GM21390 (cell line): ENCODE results near the gene JADE2.
"Not testable (repeated sequence)": the region's sequence is repeated elsewhere in the genome, so short reads cannot be mapped to it uniquely, and the experiment has no call there.

Experiments
- ATAC-seq: cut with Tn5 transposase; IDR thresholded peaks from one replicate; pipeline ENCODE4 v1.9.1; 2021; ENCODE audit not compliant: unreplicated experiment

Gene JADE2

GRCh38 chr5:134550271-134551214, 25.1 kb downstream of the JADE2 start:
- no peak for ATAC-seq

DNA sequence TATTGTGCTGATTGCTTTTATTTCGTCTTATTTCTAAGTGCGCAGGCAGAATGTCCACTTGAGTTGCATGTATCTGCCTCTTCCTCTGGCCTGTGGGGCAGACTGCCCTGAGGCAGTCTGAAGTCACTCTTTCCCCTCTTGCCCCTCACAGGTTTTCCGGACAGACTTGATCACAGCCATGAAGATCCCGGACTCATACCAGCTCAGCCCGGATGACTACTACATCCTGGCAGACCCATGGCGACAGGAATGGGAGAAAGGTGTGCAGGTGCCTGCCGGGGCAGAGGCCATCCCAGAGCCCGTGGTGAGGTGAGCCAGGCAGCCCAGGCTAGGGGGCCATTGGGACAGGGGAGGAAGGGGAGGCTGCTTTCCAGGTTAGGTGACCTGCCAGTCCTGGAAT, 26.4 kb downstream of the JADE2 start:
- no peak for ATAC-seq

GRCh38 chr5:134552301-134552700, 26.8 kb downstream of the JADE2 start:
- no peak for ATAC-seq

DNA sequence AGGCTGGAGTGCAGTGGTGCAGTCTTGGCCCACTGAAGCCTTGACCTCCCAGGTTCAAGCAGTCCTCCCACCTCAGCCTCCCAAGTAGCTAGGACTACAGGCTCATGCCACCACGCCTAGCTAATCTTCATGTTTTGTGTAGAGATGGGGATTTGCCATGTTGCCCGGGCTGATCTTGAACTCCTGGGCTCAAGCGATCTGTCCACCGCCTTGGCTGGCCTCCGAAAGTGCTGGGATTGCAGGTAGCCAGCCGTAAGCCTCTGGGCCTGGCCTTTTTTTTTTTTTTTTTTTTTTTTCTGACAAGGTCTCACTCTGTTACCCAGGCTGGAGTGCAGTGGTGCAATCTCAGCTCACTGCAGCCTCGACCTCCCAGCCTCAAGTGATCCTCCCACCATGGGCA, 27.2 kb downstream of the JADE2 start:
- ATAC-seq, result not testable (repeated sequence)

- ATAC-seq, result no peak
Observed at GRCh38 chr5:134553821-134554267, 28.4 kb downstream of the JADE2 start.

GRCh38 chr5:134554319-134555222, 29.1 kb downstream of the JADE2 start:
- ATAC-seq, result peak; percentile 43

DNA sequence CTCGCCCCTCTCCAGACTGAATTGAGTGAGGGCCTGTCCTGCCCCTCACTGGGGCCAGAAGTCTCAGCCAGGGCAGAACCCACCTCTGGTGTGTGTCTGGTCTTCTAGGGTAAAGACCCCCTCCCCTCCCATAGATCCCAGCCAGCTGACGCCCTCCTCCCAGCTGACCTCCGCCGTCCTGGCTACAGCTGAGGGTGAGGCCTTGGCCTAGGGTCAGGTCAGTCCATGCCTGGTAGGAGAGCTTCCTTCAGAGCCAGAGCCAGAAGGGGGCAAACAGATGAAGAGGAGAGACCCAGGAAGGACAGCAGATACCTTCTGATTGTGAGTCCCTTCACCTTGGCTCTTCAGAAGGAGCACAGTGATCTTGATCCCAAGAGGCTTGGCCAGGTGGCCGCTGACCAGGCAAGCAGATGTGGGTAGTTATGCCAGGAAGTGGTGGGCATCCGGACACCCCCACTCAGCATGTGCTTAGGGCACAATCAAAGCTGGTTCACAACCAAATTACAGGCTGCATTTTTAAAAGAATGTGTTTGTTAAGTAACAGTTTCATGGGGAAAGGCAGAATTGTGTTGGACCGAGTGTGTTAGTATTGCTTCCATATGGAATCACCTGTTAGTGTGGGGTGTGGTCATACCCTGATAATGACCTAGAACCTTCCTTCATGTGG, 29.9 kb downstream of the JADE2 start:
- peak; percentile 2 for ATAC-seq

GRCh38 chr5:134555890-134556311, 30.4 kb downstream of the JADE2 start:
- ATAC-seq, result no peak

DNA sequence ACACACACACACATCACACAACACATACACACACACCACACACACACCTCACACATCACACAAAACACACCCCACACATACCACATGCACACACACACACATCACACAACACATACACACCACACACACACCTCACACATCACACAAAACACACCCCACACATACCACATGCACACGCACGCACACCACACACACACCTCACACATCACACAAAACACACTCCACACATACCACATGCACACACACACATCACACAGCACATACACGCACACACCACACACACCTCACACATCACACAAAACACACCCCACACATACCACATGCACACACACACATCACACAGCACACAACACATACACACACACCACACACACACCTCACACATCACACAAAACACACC, 31.1 kb downstream of the JADE2 start:
- ATAC-seq, result not testable (repeated sequence)

- ATAC-seq, result no peak
Observed at GRCh38 chr5:134556994-134557393, 31.5 kb downstream of the JADE2 start.

- ATAC-seq, result no peak
Observed at GRCh38 chr5:134559672-134560071, 34.2 kb downstream of the JADE2 start.

DNA sequence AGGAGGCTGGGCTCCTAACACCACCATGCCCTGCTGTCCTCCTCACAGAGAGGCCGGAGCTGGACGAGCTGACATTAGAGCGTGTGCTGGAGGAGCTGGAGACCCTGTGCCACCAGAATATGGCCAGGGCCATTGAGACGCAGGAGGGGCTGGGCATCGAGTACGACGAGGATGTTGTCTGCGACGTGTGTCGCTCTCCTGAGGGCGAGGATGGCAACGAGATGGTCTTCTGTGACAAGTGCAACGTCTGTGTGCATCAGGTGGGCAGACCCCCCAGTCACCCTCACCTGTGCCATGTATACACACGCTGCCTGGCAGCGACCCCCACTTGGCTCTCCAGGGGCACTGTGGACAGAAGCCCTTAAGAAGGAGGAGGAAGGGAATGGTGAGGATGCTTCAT, 35.2 kb downstream of the JADE2 start:
- ATAC-seq, result no peak

DNA sequence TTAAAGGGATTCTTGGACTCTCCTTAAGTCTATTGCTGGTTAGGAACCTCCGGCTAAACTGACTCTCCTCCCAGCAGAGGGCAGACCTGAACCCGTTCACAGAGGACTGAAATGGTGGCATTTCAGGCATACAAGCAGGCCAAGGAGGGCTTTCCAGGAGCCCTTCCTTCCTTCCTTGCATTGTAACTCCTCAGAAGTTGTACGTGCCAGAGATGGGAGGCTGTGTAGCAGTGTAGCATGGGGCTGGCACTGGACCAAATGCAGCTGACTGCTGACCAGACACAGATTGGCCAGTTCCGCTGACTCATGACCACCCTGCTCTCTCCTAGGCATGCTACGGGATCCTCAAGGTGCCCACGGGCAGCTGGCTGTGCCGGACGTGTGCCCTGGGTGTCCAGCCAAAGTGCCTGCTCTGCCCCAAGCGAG, 36.4 kb downstream of the JADE2 start:
- no peak for ATAC-seq

GRCh38 chr5:134563221-134563620, 37.8 kb downstream of the JADE2 start:
- ATAC-seq, result no peak

GRCh38 chr5:134563962-134564361, 38.5 kb downstream of the JADE2 start:
- ATAC-seq, result no peak

- ATAC-seq, result no peak
Observed at GRCh38 chr5:134564396-134564795, 38.9 kb downstream of the JADE2 start.

DNA sequence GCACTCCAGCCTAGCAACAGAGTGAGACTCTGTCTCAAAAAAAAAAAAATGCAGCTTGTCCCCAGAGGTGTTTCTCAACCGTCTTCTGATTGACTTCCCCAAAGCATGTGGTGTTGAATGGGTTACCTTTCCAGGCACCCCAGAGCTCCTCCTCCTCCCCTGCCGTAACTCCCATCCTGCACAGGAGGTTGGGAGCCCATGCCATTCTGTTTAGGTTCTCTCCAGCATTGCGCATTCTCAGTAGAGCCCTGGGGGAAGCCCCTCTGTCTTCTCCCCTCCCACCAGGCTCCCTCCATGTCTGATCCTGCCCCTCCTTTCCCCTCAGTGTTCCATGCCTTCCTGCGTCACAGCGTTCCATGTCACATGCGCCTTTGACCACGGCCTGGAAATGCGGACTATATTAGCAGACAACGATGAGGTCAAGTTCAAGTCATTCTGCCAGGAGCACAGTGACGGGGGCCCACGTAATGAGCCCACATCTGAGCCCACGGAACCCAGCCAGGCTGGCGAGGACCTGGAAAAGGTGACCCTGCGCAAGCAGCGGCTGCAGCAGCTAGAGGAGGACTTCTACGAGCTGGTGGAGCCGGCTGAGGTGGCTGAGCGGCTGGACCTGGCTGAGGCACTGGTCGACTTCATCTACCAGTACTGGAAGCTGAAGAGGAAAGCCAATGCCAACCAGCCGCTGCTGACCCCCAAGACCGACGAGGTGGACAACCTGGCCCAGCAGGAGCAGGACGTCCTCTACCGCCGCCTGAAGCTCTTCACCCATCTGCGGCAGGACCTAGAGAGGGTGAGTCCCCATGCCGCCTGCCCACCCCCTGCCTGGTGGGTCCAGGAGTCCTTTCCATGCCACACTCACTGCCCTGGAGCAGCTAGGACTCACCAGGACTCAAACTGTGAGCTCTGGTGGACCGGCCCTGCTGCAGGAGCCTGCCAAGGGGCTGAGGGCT, 40.6 kb downstream of the JADE2 start:
- ATAC-seq, result no peak

- no peak for ATAC-seq
Observed at GRCh38 chr5:134566741-134567221, 41.3 kb downstream of the JADE2 start.

DNA sequence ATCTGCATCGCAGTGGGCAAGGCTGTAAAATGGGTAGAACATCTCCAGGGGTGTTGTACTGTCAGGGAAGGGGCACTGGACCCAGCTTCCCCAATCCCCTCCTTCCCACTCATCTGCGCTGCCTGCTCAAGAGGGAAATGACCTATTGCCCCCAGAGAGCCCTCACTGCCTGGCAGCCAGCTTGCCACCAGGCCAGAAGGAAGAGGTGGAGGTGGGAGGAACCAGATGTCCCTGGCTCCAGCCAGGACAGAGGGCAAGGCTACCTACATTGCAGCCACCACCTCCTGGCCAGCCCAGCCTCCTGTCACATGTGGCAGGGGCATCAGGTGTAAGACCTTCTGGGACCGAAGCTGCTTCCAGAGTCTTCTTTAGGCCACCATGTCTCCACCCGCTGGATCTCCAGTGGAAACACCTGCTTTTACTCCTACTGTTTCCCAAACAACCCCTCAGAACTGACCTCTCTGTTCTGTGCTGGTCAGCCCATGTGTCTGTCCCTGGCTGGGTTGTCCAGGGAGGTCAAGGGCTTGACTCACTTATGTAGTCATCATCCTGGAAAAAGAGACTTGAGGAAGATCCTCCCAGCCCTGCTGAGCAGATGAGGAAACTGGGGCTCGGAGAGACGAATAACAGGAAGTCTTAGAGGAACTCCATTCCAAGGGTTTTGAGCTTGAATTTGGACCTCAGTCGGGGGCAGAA, 42.3 kb downstream of the JADE2 start:
- no peak for ATAC-seq
